Loucy (cell line): ENCODE measurements around the gene RELL1.

ENCODE experiments used
- H2AFZ ChIP-seq: fragments of 200-600 bp; sonication (generic); 2 replicates; pipeline ENCODE4 v1.6.0; 2016; ENCODE audit warnings: antibody characterized with exemption, mild to moderate bottlenecking, low read length, moderate library complexity
- H3F3A ChIP-seq: fragments of 200-600 bp; 2 replicates; pipeline ENCODE4 v1.6.0; 2016; ENCODE audit warnings: antibody characterized with exemption, low read depth, mild to moderate bottlenecking
- H3K27me3 ChIP-seq: fragments of 200-600 bp; sonication (generic); 2 replicates; pipeline ENCODE4 v1.6.1; 2014; ENCODE audit warnings: low read length, mild to moderate bottlenecking; ENCODE audit not compliant: insufficient read depth, poor library complexity, severe bottlenecking
- H3K36me3 ChIP-seq: fragments of 200-600 bp; sonication (generic); 2 replicates; pipeline ENCODE4 v1.6.1; 2016; ENCODE audit warnings: low read length; ENCODE audit not compliant: insufficient read depth
- H3K4me1 ChIP-seq: fragments of 200-600 bp; sonication (generic); 2 replicates; pipeline ENCODE4 v1.5.1; 2014; ENCODE audit warnings: low read length, mild to moderate bottlenecking; ENCODE audit not compliant: insufficient read depth, poor library complexity, severe bottlenecking
- H3K4me2 ChIP-seq: fragments of 200-600 bp; sonication (generic); 2 replicates; pipeline ENCODE4 v1.6.0; 2014; ENCODE audit warnings: antibody characterized with exemption, low read length, low read depth, mild to moderate bottlenecking; ENCODE audit not compliant: poor library complexity, severe bottlenecking
- H3K4me3 ChIP-seq: fragments of 200-600 bp; sonication (generic); 2 replicates; pipeline ENCODE4 v1.5.1; 2014; ENCODE audit warnings: low read length, mild to moderate bottlenecking, mixed read lengths; ENCODE audit not compliant: poor library complexity, severe bottlenecking
- H3K79me2 ChIP-seq: fragments of 200-600 bp; sonication (generic); 2 replicates; pipeline ENCODE4 v1.6.1; 2014; ENCODE audit warnings: low read length; ENCODE audit not compliant: insufficient read depth
- H3K9ac ChIP-seq: fragments of 200-600 bp; sonication (generic); 2 replicates; pipeline ENCODE4 v1.6.0; 2014; ENCODE audit warnings: mild to moderate bottlenecking, low read depth, low read length, moderate library complexity; ENCODE audit not compliant: poor library complexity, severe bottlenecking
- H3K9me2 ChIP-seq: fragments of 200-600 bp; sonication (generic); replicated peaks from 2 replicates; pipeline ENCODE4 v1.6.1; 2016; ENCODE audit warnings: low read depth, low read length, mixed read lengths
- H3K9me3 ChIP-seq: fragments of 200-600 bp; sonication (generic); 2 replicates; pipeline ENCODE4 v1.6.1; 2014; ENCODE audit warnings: mild to moderate bottlenecking, antibody characterized with exemption, low read length, low read depth; ENCODE audit not compliant: insufficient read depth
- H4K20me1 ChIP-seq: fragments of 200-600 bp; sonication (generic); 2 replicates; pipeline ENCODE4 v1.6.0; 2014; ENCODE audit warnings: antibody characterized with exemption, low read length, mild to moderate bottlenecking; ENCODE audit not compliant: insufficient read depth, poor library complexity, severe bottlenecking
- CTCF ChIP-seq: fragments of 200-600 bp; sonication (generic); conservative IDR thresholded peaks from 2 replicates; pipeline ENCODE4 v1.5.1; 2014; ENCODE audit warnings: mild to moderate bottlenecking, antibody characterized with exemption, low read length
- EZH2phosphoT487 ChIP-seq: fragments of 200-600 bp; IDR thresholded peaks from 2 replicates; pipeline ENCODE4 v1.6.1; 2018; ENCODE audit warnings: antibody characterized with exemption, mild to moderate bottlenecking, moderate library complexity, borderline replicate concordance

RELL1 gene

GRCh38 chr4:37623125-37623524 is 63.1 kb downstream of the RELL1 start:
- no peaks in the 10 kb centered on the region for H3K36me3 ChIP-seq
- no peaks in the 10 kb centered on the region for H3F3A ChIP-seq
- no peak for TF ChIP-seq EZH2phosphoT487
- TF ChIP-seq CTCF = no peak
- no peaks in the 10 kb centered on the region for H4K20me1 ChIP-seq
- no peaks in the 10 kb centered on the region for H3K27me3 ChIP-seq
- no peaks in the 10 kb centered on the region for H3K9me3 ChIP-seq
- H3K9ac ChIP-seq = no peak overlapping the region
- H3K79me2 ChIP-seq = no peaks in the 10 kb centered on the region
- no peak overlapping the region for H2AFZ ChIP-seq
- H3K4me2 ChIP-seq = no peak overlapping the region
- H3K4me3 ChIP-seq = no peak overlapping the region
- H3K4me1 ChIP-seq = no peaks in the 10 kb centered on the region
- H3K9me2 ChIP-seq = no peaks in the 10 kb centered on the region

GRCh38 chr4:37620176-37620575 is 66.0 kb downstream of the RELL1 start:
- H3K9me3 ChIP-seq = no peaks in the 10 kb centered on the region
- no peaks in the 10 kb centered on the region for H4K20me1 ChIP-seq
- no peak overlapping the region for H3K4me2 ChIP-seq
- H2AFZ ChIP-seq = no peak overlapping the region
- TF ChIP-seq EZH2phosphoT487 (no peak), CTCF (no peak)
- H3K79me2 ChIP-seq = no peaks in the 10 kb centered on the region
- no peaks in the 10 kb centered on the region for H3K36me3 ChIP-seq
- no peaks in the 10 kb centered on the region for H3K9me2 ChIP-seq
- H3K27me3 ChIP-seq = no peaks in the 10 kb centered on the region
- H3K4me3 ChIP-seq = no peak overlapping the region
- no peaks in the 10 kb centered on the region for H3F3A ChIP-seq
- peaks cover 15% of the 10 kb centered on the region for H3K4me1 ChIP-seq
- H3K9ac ChIP-seq = no peak overlapping the region

- no peak overlapping the region for H2AFZ ChIP-seq
- H3F3A ChIP-seq = no peaks in the 10 kb centered on the region
- H4K20me1 ChIP-seq = no peaks in the 10 kb centered on the region
- H3K4me1 ChIP-seq = peaks cover 15% of the 10 kb centered on the region
- H3K4me2 ChIP-seq = no peak overlapping the region
- no peak overlapping the region for H3K9ac ChIP-seq
- H3K27me3 ChIP-seq = no peaks in the 10 kb centered on the region
- no peaks in the 10 kb centered on the region for H3K9me2 ChIP-seq
- H3K36me3 ChIP-seq = peaks cover 5% of the 10 kb centered on the region; the same call in 1 of the 2 replicates
- TF ChIP-seq EZH2phosphoT487 (no peak), CTCF (no peak)
- H3K79me2 ChIP-seq = no peaks in the 10 kb centered on the region
- no peak overlapping the region for H3K4me3 ChIP-seq
- H3K9me3 ChIP-seq = no peaks in the 10 kb centered on the region
Observed at GRCh38 chr4:37615720-37616063, 70.5 kb downstream of the RELL1 start.
